Stimulated activated CD4-positive, alpha-beta T cell treated with anti-CD3 and anti-CD28 coated beads, Interleukin-1b, Interleukin-23, amount 100 ng/mL, for 48 hours (primary cell): Measurements from ENCODE around the gene SBNO1.
A peak's percentile ranks its signal among the peaks of the same experiment; 100 is the strongest.
"Not testable (repeated sequence)": the region's sequence is repeated elsewhere in the genome, so short reads cannot be mapped to it uniquely, and the experiment has no call there.

Experiments used
- DNase-seq: peaks from one replicate; pipeline ENCODE4 v3.0.0-alpha.2; 2020

Gene SBNO1

GRCh38 chr12:123364532-123365024, at the start of gene SBNO1:
TSS of gene SBNO1 (minus strand) at chr12:123364847. CDS start at chr12:123350441, 14,406 bp downstream.
- peak; percentile 89 for DNase-seq

GRCh38 chr12:123410041-123410412, 45.4 kb upstream of the SBNO1 start:
- no peak for DNase-seq

- DNase-seq: not testable (repeated sequence)
These were observed 44.8 kb upstream of the SBNO1 start for GRCh38 chr12:123409284-123410040.

GRCh38 chr12:123408619-123409018, 44.0 kb upstream of the SBNO1 start:
- DNase-seq: not testable (repeated sequence)

GRCh38 chr12:123407934-123408333, 43.3 kb upstream of the SBNO1 start:
- DNase-seq: not testable (repeated sequence)

GRCh38 chr12:123407269-123407668, 42.6 kb upstream of the SBNO1 start:
- DNase-seq: not testable (repeated sequence)

- DNase-seq: no peak
These were observed 39.9 kb upstream of the SBNO1 start for GRCh38 chr12:123404581-123404980.

GRCh38 chr12:123401753-123402683, 37.4 kb upstream of the SBNO1 start:
- DNase-seq: no peak

- DNase-seq: no peak
These were observed 34.6 kb upstream of the SBNO1 start for GRCh38 chr12:123399255-123399617.

GRCh38 chr12:123398550-123399254, 34.1 kb upstream of the SBNO1 start:
- DNase-seq: no peak

- no peak for DNase-seq
These were observed 33.5 kb upstream of the SBNO1 start for GRCh38 chr12:123398177-123398549.

- DNase-seq: no peak
These were observed 32.8 kb upstream of the SBNO1 start for GRCh38 chr12:123397400-123397799.

- DNase-seq: no peak
These were observed 32.3 kb upstream of the SBNO1 start for GRCh38 chr12:123396954-123397353.

GRCh38 chr12:123396543-123396942, 31.9 kb upstream of the SBNO1 start:
- DNase-seq: no peak

GRCh38 chr12:123395236-123395635, 30.6 kb upstream of the SBNO1 start:
- DNase-seq: no peak

- no peak for DNase-seq
These were observed 29.1 kb upstream of the SBNO1 start for GRCh38 chr12:123393747-123394146.

- DNase-seq: no peak
These were observed 27.1 kb upstream of the SBNO1 start for GRCh38 chr12:123391546-123392343.

- no peak for DNase-seq
These were observed 26.1 kb upstream of the SBNO1 start for GRCh38 chr12:123390498-123391426.

- DNase-seq: peak; percentile 16
These were observed 25.1 kb upstream of the SBNO1 start for GRCh38 chr12:123389560-123390351.

- no peak for DNase-seq
These were observed 24.4 kb upstream of the SBNO1 start for GRCh38 chr12:123388951-123389559.
